ENCODE data around the gene HNRNPLL. TPM values are rescaled to one million over a fixed set of nuclear protein-coding genes. Genes with fewer than 3 reads are reported as not detected.

HNRNPLL gene
- total RNA-seq, 1 experiment from 2014 or later = 62.9 TPM

- no peak for DNase-seq (ENCODE audit: low read depth, low spot score)
- in situ Hi-C loops (cut with HindIII; ENCODE audit: low pct_unique_long_range_greater_than_20kb, low sequenced_read_pairs) = no loop called here
Observed at GRCh38 chr2:38600921-38601455, 1.7 kb downstream of the HNRNPLL start.

- in situ Hi-C loops (cut with HindIII; ENCODE audit: low pct_unique_long_range_greater_than_20kb, low sequenced_read_pairs) = no loop called here
- peak; percentile 72 for DNase-seq (ENCODE audit: low read depth, low spot score)
Observed at GRCh38 chr2:38600242-38600891, 2.4 kb downstream of the HNRNPLL start.

- peak; percentile 35 for DNase-seq (ENCODE audit: low read depth, low spot score)
- in situ Hi-C loops (cut with HindIII; ENCODE audit: low pct_unique_long_range_greater_than_20kb, low sequenced_read_pairs) = no loop called here
Observed at GRCh38 chr2:38599706-38600105, 3.0 kb downstream of the HNRNPLL start.

GRCh38 chr2:38598991-38599295 is 3.8 kb downstream of the HNRNPLL start:
- peak; percentile 20 for DNase-seq (ENCODE audit: low read depth, low spot score)
- in situ Hi-C loops (cut with HindIII; ENCODE audit: low pct_unique_long_range_greater_than_20kb, low sequenced_read_pairs) = no loop called here

GRCh38 chr2:38598200-38598990 is 4.3 kb downstream of the HNRNPLL start:
- no peak for DNase-seq (ENCODE audit: low read depth, low spot score)
- in situ Hi-C loops (cut with HindIII; ENCODE audit: low pct_unique_long_range_greater_than_20kb, low sequenced_read_pairs) = no loop called here

- DNase-seq (ENCODE audit: low read depth, low spot score) = no peak
- in situ Hi-C loops (cut with HindIII; ENCODE audit: low pct_unique_long_range_greater_than_20kb, low sequenced_read_pairs) = no loop called here
Observed at GRCh38 chr2:38597115-38597514, 5.6 kb downstream of the HNRNPLL start.

- in situ Hi-C loops (cut with HindIII; ENCODE audit: low pct_unique_long_range_greater_than_20kb, low sequenced_read_pairs) = no loop called here
- DNase-seq (ENCODE audit: low read depth, low spot score) = no peak
Observed at GRCh38 chr2:38596229-38596628, 6.5 kb downstream of the HNRNPLL start.

- DNase-seq (ENCODE audit: low read depth, low spot score) = no peak
- in situ Hi-C loops (cut with HindIII; ENCODE audit: low pct_unique_long_range_greater_than_20kb, low sequenced_read_pairs) = no loop called here
Observed at GRCh38 chr2:38592951-38593350, 9.8 kb downstream of the HNRNPLL start.

GRCh38 chr2:38591152-38591551 is 11.6 kb downstream of the HNRNPLL start:
- in situ Hi-C loops (cut with HindIII; ENCODE audit: low pct_unique_long_range_greater_than_20kb, low sequenced_read_pairs) = no loop called here
- no peak for DNase-seq (ENCODE audit: low read depth, low spot score)

GRCh38 chr2:38590053-38590452 is 12.7 kb downstream of the HNRNPLL start:
- in situ Hi-C loops (cut with HindIII; ENCODE audit: low pct_unique_long_range_greater_than_20kb, low sequenced_read_pairs) = no loop called here
- DNase-seq (ENCODE audit: low read depth, low spot score) = peak; percentile 38

GRCh38 chr2:38586931-38587330 is 15.8 kb downstream of the HNRNPLL start:
- in situ Hi-C loops (cut with HindIII; ENCODE audit: low pct_unique_long_range_greater_than_20kb, low sequenced_read_pairs) = no loop called here
- no peak for DNase-seq (ENCODE audit: low read depth, low spot score)

GRCh38 chr2:38584881-38585280 is 17.8 kb downstream of the HNRNPLL start:
- in situ Hi-C loops (cut with HindIII; ENCODE audit: low pct_unique_long_range_greater_than_20kb, low sequenced_read_pairs) = no loop called here
- no peak for DNase-seq (ENCODE audit: low read depth, low spot score)

GRCh38 chr2:38583994-38584393 is 18.7 kb downstream of the HNRNPLL start:
- no peak for DNase-seq (ENCODE audit: low read depth, low spot score)
- in situ Hi-C loops (cut with HindIII; ENCODE audit: low pct_unique_long_range_greater_than_20kb, low sequenced_read_pairs) = no loop called here

GRCh38 chr2:38583524-38583923 is 19.2 kb downstream of the HNRNPLL start:
- in situ Hi-C loops (cut with HindIII; ENCODE audit: low pct_unique_long_range_greater_than_20kb, low sequenced_read_pairs) = no loop called here
- DNase-seq (ENCODE audit: low read depth, low spot score) = no peak

- DNase-seq (ENCODE audit: low read depth, low spot score) = peak; percentile 90
- in situ Hi-C loops (cut with HindIII; ENCODE audit: low pct_unique_long_range_greater_than_20kb, low sequenced_read_pairs) = no loop called here
Observed at GRCh38 chr2:38581193-38582147, 21.3 kb downstream of the HNRNPLL start.

- no peak for DNase-seq (ENCODE audit: low read depth, low spot score)
- in situ Hi-C loops (cut with HindIII; ENCODE audit: low pct_unique_long_range_greater_than_20kb, low sequenced_read_pairs) = no loop called here
Observed at GRCh38 chr2:38580115-38580636, 22.6 kb downstream of the HNRNPLL start.

GRCh38 chr2:38578832-38579231 is 23.9 kb downstream of the HNRNPLL start:
- no peak for DNase-seq (ENCODE audit: low read depth, low spot score)
- in situ Hi-C loops (cut with HindIII; ENCODE audit: low pct_unique_long_range_greater_than_20kb, low sequenced_read_pairs) = no loop called here

GRCh38 chr2:38574278-38574677 is 28.4 kb downstream of the HNRNPLL start:
- in situ Hi-C loops (cut with HindIII; ENCODE audit: low pct_unique_long_range_greater_than_20kb, low sequenced_read_pairs) = loop anchor here (25.0 kb wide), 1 partner anchor 163 kb away; no protein-coding TSS in a partner anchor
- DNase-seq (ENCODE audit: low read depth, low spot score) = no peak
